H9 (cell line): Measurements from ENCODE around the gene HIVEP1. TPM values are rescaled to one million over a fixed set of nuclear protein-coding genes. Genes with fewer than 3 reads are reported as not detected.

ENCODE experiments used
- DNase-seq: peaks from one replicate; pipeline ENCODE4 v3.0.0-alpha.2; 2017
- H2AFZ ChIP-seq: one replicate; pipeline ENCODE4 v1.6.1; 2013; ENCODE audit warnings: mild to moderate bottlenecking, low read length, control low read depth, moderate library complexity
- H2AK5ac ChIP-seq: 2 replicates; pipeline ENCODE4 v1.6.1; 2013; ENCODE audit warnings: low read length, control low read depth, mixed read lengths; ENCODE audit not compliant: insufficient read length
- H2BK120ac ChIP-seq: one replicate; pipeline ENCODE4 v1.6.1; 2013; ENCODE audit warnings: low read depth, mild to moderate bottlenecking, low read length, control low read depth, inconsistent platforms; ENCODE audit not compliant: poor library complexity, severe bottlenecking
- H2BK12ac ChIP-seq: 2 replicates; pipeline ENCODE4 v1.6.1; 2013; ENCODE audit warnings: low read length, control low read depth, mixed read lengths, low read depth; ENCODE audit not compliant: insufficient read length
- H2BK15ac ChIP-seq: 2 replicates; pipeline ENCODE4 v1.6.1; 2013; ENCODE audit warnings: low read depth, low read length, control low read depth
- H2BK20ac ChIP-seq: one replicate; pipeline ENCODE4 v1.6.1; 2013; ENCODE audit warnings: low read depth, mild to moderate bottlenecking, low read length, control low read depth, inconsistent platforms; ENCODE audit not compliant: poor library complexity, severe bottlenecking
- H2BK5ac ChIP-seq: 2 replicates; pipeline ENCODE4 v1.6.1; 2013; ENCODE audit warnings: low read length, control low read depth, mixed read lengths; ENCODE audit not compliant: insufficient read length
- H3K14ac ChIP-seq: 2 replicates; pipeline ENCODE4 v1.6.1; 2013; ENCODE audit warnings: low read length, control low read depth; ENCODE audit not compliant: insufficient read depth
- H3K18ac ChIP-seq: 2 replicates; pipeline ENCODE4 v1.6.1; 2013; ENCODE audit warnings: low read depth, mild to moderate bottlenecking, mixed read lengths, low read length, control low read depth; ENCODE audit not compliant: insufficient read length
- H3K23ac ChIP-seq: 2 replicates; pipeline ENCODE4 v1.6.1; 2013; ENCODE audit warnings: low read length, control low read depth, mixed read lengths, low read depth; ENCODE audit not compliant: insufficient read length
- H3K23me2 ChIP-seq: 2 replicates; pipeline ENCODE4 v1.6.1; 2013; ENCODE audit warnings: low read depth, mild to moderate bottlenecking, mixed read lengths, low read length, control low read depth; ENCODE audit not compliant: insufficient read length, poor library complexity, severe bottlenecking
- H3K27ac ChIP-seq: 2 replicates; pipeline ENCODE4 v1.5.1; 2013; ENCODE audit warnings: low read length, control low read depth, mixed read lengths, low read depth; ENCODE audit not compliant: insufficient read length
- H3K27me3 ChIP-seq: 2 replicates; pipeline ENCODE4 v1.6.1; 2013; ENCODE audit warnings: low read length, control low read depth, inconsistent platforms; ENCODE audit not compliant: insufficient read depth
- H3K4ac ChIP-seq: 2 replicates; pipeline ENCODE4 v1.6.1; 2013; ENCODE audit warnings: low read depth, mild to moderate bottlenecking, control low read depth, inconsistent platforms, low read length, moderate library complexity
- H3K4me1 ChIP-seq: 2 replicates; pipeline ENCODE4 v1.6.1; 2013; ENCODE audit warnings: low read length, control low read depth, inconsistent platforms; ENCODE audit not compliant: insufficient read depth
- H3K4me2 ChIP-seq: 2 replicates; pipeline ENCODE4 v1.6.1; 2013; ENCODE audit warnings: low read length, control low read depth, mixed read lengths; ENCODE audit not compliant: insufficient read length, insufficient read depth
- H3K56ac ChIP-seq: 2 replicates; pipeline ENCODE4 v1.6.1; 2013; ENCODE audit warnings: low read depth, mild to moderate bottlenecking, mixed read lengths, low read length, control low read depth; ENCODE audit not compliant: insufficient read length
- H3K79me1 ChIP-seq: 2 replicates; pipeline ENCODE4 v1.6.1; 2013; ENCODE audit warnings: low read depth, mild to moderate bottlenecking, moderate library complexity, low read length, control low read depth, inconsistent platforms; ENCODE audit not compliant: insufficient read depth, poor library complexity, severe bottlenecking
- H3K79me2 ChIP-seq: 2 replicates; pipeline ENCODE4 v1.6.1; 2013; ENCODE audit warnings: low read length, control low read depth, inconsistent platforms; ENCODE audit not compliant: insufficient read depth
- H3K9ac ChIP-seq: 2 replicates; pipeline ENCODE4 v1.6.1; 2013; ENCODE audit warnings: low read length, control low read depth, mixed read lengths; ENCODE audit not compliant: insufficient read length; ENCODE audit errors: extremely low read depth
- H3K9me3 ChIP-seq: one replicate; pipeline ENCODE4 v1.6.1; 2013; ENCODE audit warnings: low read depth, low read length, inconsistent platforms; ENCODE audit not compliant: control insufficient read depth
- H3T11ph ChIP-seq: one replicate; pipeline ENCODE4 v1.6.1; 2013; ENCODE audit warnings: mild to moderate bottlenecking, low read length, control low read depth, inconsistent platforms
- H4K20me1 ChIP-seq: one replicate; pipeline ENCODE4 v1.6.1; 2013; ENCODE audit not compliant: control insufficient read depth, insufficient read length, insufficient read depth
- H4K5ac ChIP-seq: 2 replicates; pipeline ENCODE4 v1.6.1; 2013; ENCODE audit warnings: low read depth, mild to moderate bottlenecking, mixed read lengths, low read length, control low read depth; ENCODE audit not compliant: insufficient read length
- H4K8ac ChIP-seq: replicated peaks from 2 replicates; pipeline ENCODE4 v1.6.1; 2013; ENCODE audit warnings: low read length, control low read depth, mixed read lengths, low read depth; ENCODE audit not compliant: insufficient read length
- H4K91ac ChIP-seq: 2 replicates; pipeline ENCODE4 v1.6.1; 2013; ENCODE audit warnings: low read depth, mild to moderate bottlenecking, moderate library complexity, mixed read lengths, low read length, control low read depth; ENCODE audit not compliant: insufficient read length
- H3K27ac Mint-ChIP-seq, 3 experiments: 2 replicates in 2 of 3; 3 replicates in 1 of 3; pipeline ENCODE4 v1.8.0; 2020 to 2021; ENCODE audit warnings: mixed read lengths in 3 of 3, mild to moderate bottlenecking in 1 of 3, moderate library complexity in 1 of 3
- H3K27me3 Mint-ChIP-seq: 2 replicates; pipeline ENCODE4 v1.8.0; 2021; ENCODE audit warnings: low read depth, mild to moderate bottlenecking, moderate library complexity, mixed read lengths
- H3K36me3 Mint-ChIP-seq, 3 experiments: 2 replicates in 2 of 3; 3 replicates in 1 of 3; pipeline ENCODE4 v1.8.0; 2020 to 2021; ENCODE audit warnings: low read depth in 3 of 3, mixed read lengths in 3 of 3; ENCODE audit not compliant: insufficient read depth in 1 of 3
- H3K4me1 Mint-ChIP-seq, 2 experiments: 2 replicates each; pipeline ENCODE4 v1.8.0; 2020; ENCODE audit warnings: mixed read lengths in 2 of 2
- H3K4me3 Mint-ChIP-seq, 2 experiments: 2 replicates in 1 of 2; 3 replicates in 1 of 2; pipeline ENCODE4 v1.8.0; 2020 to 2021; ENCODE audit warnings: mild to moderate bottlenecking in 2 of 2, mixed read lengths in 2 of 2, moderate library complexity in 1 of 2
- H3K9me3 Mint-ChIP-seq, 2 experiments: 2 replicates in 1 of 2; 3 replicates in 1 of 2; pipeline ENCODE4 v1.8.0; 2020; ENCODE audit warnings: mild to moderate bottlenecking in 2 of 2, mixed read lengths in 2 of 2, moderate library complexity in 1 of 2
- WGBS: extraction: QIAGEN DNeasy Blood & Tissue Kit; methylation state at CpG from one replicate; pipeline ENCODE4 v1.1.7; 2013; ENCODE audit warnings: missing lambda C conversion rate, low lambda C conversion rate, mixed read lengths; ENCODE audit not compliant: insufficient read length; ENCODE audit errors: extremely low coverage; 5-methylcytosine and 5-hydroxymethylcytosine counted together
- total RNA-seq: library from RNA; stranded (reverse); gene quantifications from 2 replicates; pipeline ENCODE4 v1.2.1, GENCODE V29; 2021
- TF ChIP-seq, protein P1 (sequence below): fragments of 200-600 bp; sonication (generic); conservative IDR thresholded peaks from 3 replicates; pipeline ENCODE4 v1.8.0; 2021; ENCODE audit warnings: antibody characterized with exemption, mild to moderate bottlenecking

Gene HIVEP1
- total RNA-seq, 1 experiment from 2014 or later = 44.2 TPM

DNA sequence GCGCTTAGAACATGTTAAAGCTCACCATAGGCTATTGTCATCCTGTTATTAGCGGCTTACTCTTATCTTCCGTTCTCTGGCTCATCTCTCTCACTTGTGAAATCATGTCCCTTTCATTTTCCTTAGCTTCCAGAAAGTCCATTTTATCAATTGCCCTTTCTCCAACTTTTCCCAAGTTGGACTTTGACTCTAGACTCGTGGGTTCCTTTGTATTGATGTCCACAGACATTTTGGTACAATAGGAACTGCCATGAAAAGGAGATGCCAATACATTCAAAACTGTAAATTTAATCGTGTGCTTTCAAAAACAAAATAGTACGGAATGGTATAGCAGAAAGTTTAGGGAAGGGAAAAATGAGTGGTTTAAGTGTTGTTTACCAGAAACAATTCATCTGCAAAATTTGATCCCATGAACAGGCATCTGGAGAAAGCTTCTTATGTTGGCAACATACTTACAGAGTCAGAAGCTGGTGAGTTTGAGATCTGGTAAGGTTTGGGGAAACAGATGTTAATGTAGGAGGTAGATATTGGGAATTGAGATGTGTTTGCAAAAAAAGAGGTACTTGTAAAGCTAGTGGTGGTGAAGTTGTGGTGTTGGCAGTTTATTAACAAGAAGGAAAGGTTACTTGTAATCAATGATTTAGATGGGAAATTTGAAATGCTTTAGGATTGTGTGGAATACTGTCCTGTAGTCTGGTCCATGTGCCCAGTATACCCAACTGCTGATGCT, 10.2 kb upstream of the HIVEP1 start:
- no peak overlapping the region for H2BK12ac ChIP-seq
- no peak overlapping the region for H2AK5ac ChIP-seq
- no peaks in the 10 kb centered on the region for H3K79me2 ChIP-seq
- H3K14ac ChIP-seq = no peak overlapping the region
- H3K23ac ChIP-seq = no peak overlapping the region
- no peak for DNase-seq
- no peak overlapping the region for H2BK15ac ChIP-seq
- no peak overlapping the region for H3T11ph ChIP-seq
- H2BK20ac ChIP-seq = no peak overlapping the region
- H3K4me1 Mint-ChIP-seq = no peaks in the 10 kb centered on the region; a peak in 1 of 4 replicates
- no peaks in the 10 kb centered on the region for H4K20me1 ChIP-seq
- no peaks in the 10 kb centered on the region for H3K9me3 ChIP-seq
- no peak overlapping the region for H2BK120ac ChIP-seq
- WGBS = 100% methylated on average over 1 of the region's 6 CpGs
- H3K4me1 ChIP-seq = peaks cover 2% of the 10 kb centered on the region; the same call in 1 of the 2 replicates
- no peak overlapping the region for H3K4me2 ChIP-seq
- H3K4ac ChIP-seq = no peak overlapping the region
- no peak overlapping the region for H3K27ac ChIP-seq
- no peaks in the 10 kb centered on the region for H3K9me3 Mint-ChIP-seq
- no peak overlapping the region for H4K91ac ChIP-seq
- no peak overlapping the region for H3K56ac ChIP-seq
- no peak overlapping the region for H4K8ac ChIP-seq
- H3K23me2 ChIP-seq = no peaks in the 10 kb centered on the region
- H3K27me3 Mint-ChIP-seq = no peaks in the 10 kb centered on the region
- no peak overlapping the region; a peak in 1 of 7 replicates for H3K27ac Mint-ChIP-seq
- H3K27me3 ChIP-seq = no peaks in the 10 kb centered on the region
- no peak overlapping the region for H3K9ac ChIP-seq
- no peak overlapping the region for H2AFZ ChIP-seq
- H3K18ac ChIP-seq = no peak overlapping the region
- H3K79me1 ChIP-seq = no peaks in the 10 kb centered on the region
- H4K5ac ChIP-seq = no peak overlapping the region
- H3K36me3 Mint-ChIP-seq = no peaks in the 10 kb centered on the region; a peak in 1 of 7 replicates
- TF ChIP-seq, protein P1, sequence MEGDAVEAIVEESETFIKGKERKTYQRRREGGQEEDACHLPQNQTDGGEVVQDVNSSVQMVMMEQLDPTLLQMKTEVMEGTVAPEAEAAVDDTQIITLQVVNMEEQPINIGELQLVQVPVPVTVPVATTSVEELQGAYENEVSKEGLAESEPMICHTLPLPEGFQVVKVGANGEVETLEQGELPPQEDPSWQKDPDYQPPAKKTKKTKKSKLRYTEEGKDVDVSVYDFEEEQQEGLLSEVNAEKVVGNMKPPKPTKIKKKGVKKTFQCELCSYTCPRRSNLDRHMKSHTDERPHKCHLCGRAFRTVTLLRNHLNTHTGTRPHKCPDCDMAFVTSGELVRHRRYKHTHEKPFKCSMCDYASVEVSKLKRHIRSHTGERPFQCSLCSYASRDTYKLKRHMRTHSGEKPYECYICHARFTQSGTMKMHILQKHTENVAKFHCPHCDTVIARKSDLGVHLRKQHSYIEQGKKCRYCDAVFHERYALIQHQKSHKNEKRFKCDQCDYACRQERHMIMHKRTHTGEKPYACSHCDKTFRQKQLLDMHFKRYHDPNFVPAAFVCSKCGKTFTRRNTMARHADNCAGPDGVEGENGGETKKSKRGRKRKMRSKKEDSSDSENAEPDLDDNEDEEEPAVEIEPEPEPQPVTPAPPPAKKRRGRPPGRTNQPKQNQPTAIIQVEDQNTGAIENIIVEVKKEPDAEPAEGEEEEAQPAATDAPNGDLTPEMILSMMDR = no peak
- no peak overlapping the region for H2BK5ac ChIP-seq
- H3K4me3 Mint-ChIP-seq = no peak overlapping the region
